ENCODE results near the gene RANBP10.

Gene RANBP10

DNA sequence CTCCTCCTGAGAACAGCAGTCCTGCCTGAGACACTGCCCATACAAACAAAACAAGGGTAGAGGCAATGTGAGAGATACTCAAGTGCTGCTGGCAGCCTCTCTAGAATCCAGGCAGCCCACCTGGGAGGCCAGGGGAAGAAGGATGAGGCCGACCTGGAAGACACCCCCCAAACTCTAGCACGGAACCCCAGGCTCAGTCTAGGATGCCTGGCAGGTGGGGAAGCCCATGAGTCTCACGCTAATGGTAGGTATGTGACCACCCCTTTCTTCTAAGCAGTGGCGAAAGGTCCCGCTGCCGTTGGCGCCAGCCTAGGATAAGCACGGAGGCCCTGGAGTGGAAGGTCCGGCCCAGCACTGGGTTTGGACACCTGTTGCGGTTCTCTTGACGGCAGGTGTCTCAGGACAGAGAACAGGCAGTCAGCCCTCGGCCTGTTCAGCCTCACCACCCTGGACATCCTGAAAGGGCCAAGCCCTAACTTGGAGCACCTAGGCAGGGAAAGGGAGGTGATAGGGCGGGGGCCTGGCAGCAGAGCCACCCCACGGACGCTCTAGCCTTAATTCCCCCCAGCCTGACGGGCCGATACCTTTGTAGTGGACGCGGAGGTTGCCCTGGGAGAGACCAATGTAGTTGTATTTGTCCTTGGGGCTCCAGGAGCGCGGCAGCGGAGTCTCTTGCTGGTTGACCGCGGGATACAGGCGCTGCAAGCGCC, 487 bp downstream of the RANBP10 start:
- DNase-seq (ENCODE audit: extremely low read depth, low read depth): no peak
- TF ChIP-seq, protein P1, sequence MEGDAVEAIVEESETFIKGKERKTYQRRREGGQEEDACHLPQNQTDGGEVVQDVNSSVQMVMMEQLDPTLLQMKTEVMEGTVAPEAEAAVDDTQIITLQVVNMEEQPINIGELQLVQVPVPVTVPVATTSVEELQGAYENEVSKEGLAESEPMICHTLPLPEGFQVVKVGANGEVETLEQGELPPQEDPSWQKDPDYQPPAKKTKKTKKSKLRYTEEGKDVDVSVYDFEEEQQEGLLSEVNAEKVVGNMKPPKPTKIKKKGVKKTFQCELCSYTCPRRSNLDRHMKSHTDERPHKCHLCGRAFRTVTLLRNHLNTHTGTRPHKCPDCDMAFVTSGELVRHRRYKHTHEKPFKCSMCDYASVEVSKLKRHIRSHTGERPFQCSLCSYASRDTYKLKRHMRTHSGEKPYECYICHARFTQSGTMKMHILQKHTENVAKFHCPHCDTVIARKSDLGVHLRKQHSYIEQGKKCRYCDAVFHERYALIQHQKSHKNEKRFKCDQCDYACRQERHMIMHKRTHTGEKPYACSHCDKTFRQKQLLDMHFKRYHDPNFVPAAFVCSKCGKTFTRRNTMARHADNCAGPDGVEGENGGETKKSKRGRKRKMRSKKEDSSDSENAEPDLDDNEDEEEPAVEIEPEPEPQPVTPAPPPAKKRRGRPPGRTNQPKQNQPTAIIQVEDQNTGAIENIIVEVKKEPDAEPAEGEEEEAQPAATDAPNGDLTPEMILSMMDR (IDR thresholded peaks at IDR 0.05; ENCODE audit: low read depth, low read length): no peak

DNA sequence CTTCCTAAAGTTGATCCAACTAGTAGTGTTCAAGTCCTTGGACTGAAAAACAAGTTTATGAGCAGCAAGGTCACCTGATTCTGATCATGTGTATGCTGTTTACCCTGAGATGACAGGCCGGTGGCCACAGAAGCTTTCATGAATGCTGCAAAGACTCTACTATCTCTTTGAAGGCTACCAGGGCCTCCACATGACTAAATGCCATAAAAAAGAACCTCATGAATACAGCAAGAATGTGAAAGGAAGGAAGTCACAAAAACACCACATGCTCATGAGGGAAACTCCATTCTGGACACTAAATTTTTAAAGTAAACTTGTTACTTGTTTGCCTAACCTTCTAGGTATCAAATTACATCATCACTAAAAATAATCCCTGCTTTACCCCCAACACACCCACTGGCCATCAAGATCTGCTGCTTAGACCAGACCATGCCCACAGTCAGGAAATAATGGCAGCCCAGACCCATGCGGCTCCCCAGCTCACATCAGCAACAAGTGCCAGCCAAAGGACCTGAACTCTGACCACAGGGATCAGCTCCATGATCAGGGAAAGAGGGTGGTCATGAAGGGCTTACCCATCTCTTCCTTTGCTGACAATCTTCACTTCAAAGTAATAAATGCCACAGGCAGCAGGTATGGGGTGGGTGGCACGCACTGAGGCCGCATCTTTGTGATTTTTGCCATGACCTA, 1.4 kb downstream of the RANBP10 start:
- TF ChIP-seq, protein P1 (IDR thresholded peaks at IDR 0.05; ENCODE audit: low read depth, low read length): no peak
- no peak for DNase-seq (ENCODE audit: extremely low read depth, low read depth)

- TF ChIP-seq, protein P1 (IDR thresholded peaks at IDR 0.05; ENCODE audit: low read depth, low read length): no peak
Observed at GRCh38 chr16:67803894-67804293, 2.5 kb downstream of the RANBP10 start.

DNA sequence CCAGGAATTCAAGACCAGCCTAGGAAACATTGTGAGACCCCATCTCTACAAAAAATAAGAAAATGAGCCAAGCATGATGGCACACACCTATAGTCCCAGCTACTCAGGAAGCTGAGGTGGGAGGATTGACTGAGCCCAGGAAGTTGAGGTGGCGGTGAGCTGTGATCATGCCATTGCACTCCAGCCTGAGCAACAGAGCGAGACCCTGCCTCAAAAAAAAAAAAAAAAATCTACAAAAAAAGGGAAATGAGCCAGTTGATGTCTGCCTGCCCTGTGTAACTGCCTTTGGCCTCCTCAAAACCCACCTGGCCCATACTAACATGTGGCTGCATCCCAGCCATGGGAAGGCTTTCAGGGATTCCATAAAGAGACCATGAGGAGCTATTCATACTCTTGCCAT, 4.5 kb downstream of the RANBP10 start:
- TF ChIP-seq, protein P1 (IDR thresholded peaks at IDR 0.05; ENCODE audit: low read depth, low read length): no peak
- DNase-seq (ENCODE audit: extremely low read depth, low read depth): no peak

More at GRCh38 chr16:67803894-67804293, 2.5 kb downstream of the RANBP10 start:
- DNase-seq (ENCODE audit: extremely low read depth, low read depth): no peak

DNA sequence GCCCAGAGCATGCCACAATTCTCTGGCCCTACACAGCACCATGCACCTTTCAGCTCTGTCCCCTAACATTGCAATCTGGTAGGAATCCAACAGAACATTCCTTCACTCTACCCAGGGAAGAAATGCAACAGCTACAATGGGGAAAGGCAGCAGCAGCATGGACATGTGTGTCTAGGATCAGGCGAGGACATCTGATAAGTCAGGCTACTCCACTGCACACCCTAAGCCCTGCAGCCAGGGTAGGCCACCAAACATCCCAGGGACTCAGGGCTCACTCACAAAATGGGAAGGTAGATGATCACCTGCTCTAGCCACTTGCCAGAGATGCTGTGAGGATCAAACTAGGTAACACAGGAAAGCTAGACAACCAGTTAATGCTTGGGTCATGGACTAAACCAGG, 5.1 kb downstream of the RANBP10 start:
- DNase-seq (ENCODE audit: extremely low read depth, low read depth): no peak
- TF ChIP-seq, protein P1 (IDR thresholded peaks at IDR 0.05; ENCODE audit: low read depth, low read length): no peak

DNA sequence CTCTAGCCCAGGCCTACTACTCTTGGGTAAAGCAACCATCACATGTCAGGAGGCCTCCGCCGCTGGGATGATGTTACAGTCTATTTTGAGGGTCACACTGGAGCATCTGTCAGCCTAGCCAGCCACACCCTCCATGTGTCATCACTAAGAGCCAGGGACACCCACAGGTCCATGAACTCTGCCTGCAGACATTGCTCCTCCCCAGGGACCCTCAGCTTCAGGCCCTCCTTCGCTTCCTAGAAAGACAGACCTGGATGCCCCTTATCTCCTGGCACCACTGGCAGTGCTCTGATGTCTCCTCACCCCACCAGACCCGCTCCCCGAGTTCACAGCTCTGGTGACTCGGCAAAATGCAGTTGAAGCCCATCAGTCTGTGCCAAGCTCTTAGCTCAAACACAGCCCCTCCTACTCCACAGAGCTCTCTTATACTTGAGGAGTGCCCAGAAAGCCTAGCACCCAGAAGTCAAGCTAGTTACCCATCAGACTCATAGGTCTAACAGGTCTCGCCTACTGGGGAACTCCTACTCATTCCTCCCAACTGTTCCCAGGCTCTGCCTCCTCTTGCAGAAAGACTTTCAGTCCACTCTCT, 5.9 kb downstream of the RANBP10 start:
- no peak for DNase-seq (ENCODE audit: extremely low read depth, low read depth)
- TF ChIP-seq, protein P1 (IDR thresholded peaks at IDR 0.05; ENCODE audit: low read depth, low read length): no peak
